Omental fat pad (tissue), 4 donors: ENCODE data around the gene TTC28. TPM values are rescaled to one million over a fixed set of nuclear protein-coding genes. Genes with fewer than 3 reads are reported as not detected.

ENCODE experiments used
- ATAC-seq: fragments of 150-250 bp; one replicate; pipeline ENCODE4 v1.9.1; 2016; ENCODE audit warnings: mild to moderate bottlenecking, moderate library complexity; ENCODE audit not compliant: low FRiP score
- DNase-seq: peaks from one replicate; pipeline ENCODE4 v3.0.0-alpha.2; 2019; ENCODE audit warnings: low spot score
- total RNA-seq, 4 donors: library from RNA; depleted of rRNA; stranded (reverse); fragments of >200 nt; gene quantifications; one replicate each; pipeline ENCODE4 v1.1.0, GENCODE V29; 2016
- TF ChIP-seq, protein P1 (sequence below), 3 donors: fragments of 450-650 bp; IDR thresholded peaks; one replicate each; pipeline ENCODE4 v1.5.1; 2016 to 2017; ENCODE audit warnings: antibody characterized with exemption in 3 of 3, mild to moderate bottlenecking in 3 of 3, moderate library complexity in 2 of 3

TTC28 gene
- total RNA-seq, 4 donors from 2014 or later = 28.6 to 103 (median 50.6) TPM

DNA sequence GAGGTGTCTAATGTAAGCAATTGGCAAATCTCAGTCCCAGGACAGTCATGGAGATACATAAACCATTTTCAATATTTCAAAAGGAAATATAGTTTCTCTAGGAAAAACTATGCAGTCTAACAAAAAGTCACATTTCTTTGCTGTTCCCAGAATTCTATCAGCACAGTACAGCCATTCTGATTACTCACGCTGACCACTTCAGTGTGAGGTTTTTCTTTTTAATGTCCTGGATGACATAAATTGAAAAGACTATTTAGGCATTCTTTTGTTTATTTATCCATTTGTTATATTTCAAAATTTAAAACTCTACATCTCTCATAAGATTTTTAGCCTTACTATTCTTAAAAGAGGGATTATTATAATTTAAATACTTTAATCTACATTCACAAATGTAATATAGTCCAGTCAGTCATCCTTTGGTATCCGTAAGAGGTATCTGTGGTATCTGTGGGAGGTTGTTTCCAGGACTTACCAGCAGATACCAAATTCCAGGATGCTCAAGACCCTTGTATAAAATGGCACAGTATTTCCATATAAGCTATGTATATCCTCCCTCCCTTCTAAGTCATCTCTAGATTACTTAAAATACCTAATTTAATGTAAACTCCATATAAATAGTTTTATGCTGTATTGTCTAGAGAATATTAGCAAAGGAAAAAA, 429.5 kb downstream of the TTC28 start:
- no peak for DNase-seq
- TF ChIP-seq, protein P1, sequence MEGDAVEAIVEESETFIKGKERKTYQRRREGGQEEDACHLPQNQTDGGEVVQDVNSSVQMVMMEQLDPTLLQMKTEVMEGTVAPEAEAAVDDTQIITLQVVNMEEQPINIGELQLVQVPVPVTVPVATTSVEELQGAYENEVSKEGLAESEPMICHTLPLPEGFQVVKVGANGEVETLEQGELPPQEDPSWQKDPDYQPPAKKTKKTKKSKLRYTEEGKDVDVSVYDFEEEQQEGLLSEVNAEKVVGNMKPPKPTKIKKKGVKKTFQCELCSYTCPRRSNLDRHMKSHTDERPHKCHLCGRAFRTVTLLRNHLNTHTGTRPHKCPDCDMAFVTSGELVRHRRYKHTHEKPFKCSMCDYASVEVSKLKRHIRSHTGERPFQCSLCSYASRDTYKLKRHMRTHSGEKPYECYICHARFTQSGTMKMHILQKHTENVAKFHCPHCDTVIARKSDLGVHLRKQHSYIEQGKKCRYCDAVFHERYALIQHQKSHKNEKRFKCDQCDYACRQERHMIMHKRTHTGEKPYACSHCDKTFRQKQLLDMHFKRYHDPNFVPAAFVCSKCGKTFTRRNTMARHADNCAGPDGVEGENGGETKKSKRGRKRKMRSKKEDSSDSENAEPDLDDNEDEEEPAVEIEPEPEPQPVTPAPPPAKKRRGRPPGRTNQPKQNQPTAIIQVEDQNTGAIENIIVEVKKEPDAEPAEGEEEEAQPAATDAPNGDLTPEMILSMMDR (IDR thresholded peaks at IDR 0.05) = no peak
- ATAC-seq = no peak

DNA sequence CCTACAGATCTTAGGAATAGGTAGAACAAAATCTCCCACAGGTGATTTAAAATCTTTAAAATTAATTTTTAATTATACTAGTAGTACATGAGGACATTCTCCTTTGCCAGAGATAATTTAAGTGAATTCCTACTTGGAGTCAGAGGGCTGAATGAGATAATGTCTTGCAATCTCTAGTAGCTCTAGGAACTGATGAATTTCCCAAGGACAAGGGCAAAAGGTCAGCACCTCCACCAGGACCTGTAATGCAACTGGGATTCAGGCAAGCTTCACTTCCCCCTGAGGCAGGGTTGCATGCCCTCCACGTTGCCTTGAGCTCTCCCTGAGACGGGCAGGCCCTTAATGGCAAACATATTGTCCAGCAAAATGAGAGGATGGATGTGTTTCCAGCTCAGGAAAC, 430.2 kb downstream of the TTC28 start:
- TF ChIP-seq, protein P1 (IDR thresholded peaks at IDR 0.05) = no peak
- no peak for ATAC-seq
- no peak for DNase-seq

DNA sequence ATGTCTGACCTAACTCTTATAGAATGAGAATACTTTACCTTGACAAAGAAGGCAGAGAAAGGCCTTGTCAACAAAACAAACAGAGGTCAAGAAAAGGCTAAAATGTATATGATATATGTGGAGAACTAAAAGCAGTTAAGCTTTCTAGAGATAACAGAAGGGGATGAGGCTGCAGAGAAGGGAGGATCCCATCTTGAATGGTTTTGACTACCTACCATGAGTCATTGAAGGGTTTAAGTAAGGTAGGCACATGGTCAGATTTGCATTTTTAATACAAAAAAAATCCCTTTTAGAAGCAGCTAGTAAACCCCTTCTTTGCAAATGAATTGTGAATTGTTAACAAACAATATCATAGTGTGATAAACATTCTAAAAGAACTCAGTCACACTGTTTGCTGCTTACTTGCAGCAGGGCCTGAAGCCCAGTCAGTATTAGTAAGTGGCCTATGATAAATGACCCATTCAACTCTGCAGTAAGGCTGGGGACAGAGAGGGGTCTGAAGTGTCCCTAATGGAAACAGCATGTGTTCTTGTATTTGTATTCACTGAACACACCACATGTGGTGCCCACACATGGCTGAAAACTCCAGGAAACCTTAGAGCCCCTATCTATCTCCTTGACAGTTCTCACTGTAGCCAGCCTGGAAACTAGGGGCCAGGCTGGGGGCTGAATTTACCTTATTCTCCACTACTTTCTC, 431.8 kb downstream of the TTC28 start:
- ATAC-seq (no peak), DNase-seq (no peak)
- TF ChIP-seq, protein P1 (IDR thresholded peaks at IDR 0.05) = no peak

DNA sequence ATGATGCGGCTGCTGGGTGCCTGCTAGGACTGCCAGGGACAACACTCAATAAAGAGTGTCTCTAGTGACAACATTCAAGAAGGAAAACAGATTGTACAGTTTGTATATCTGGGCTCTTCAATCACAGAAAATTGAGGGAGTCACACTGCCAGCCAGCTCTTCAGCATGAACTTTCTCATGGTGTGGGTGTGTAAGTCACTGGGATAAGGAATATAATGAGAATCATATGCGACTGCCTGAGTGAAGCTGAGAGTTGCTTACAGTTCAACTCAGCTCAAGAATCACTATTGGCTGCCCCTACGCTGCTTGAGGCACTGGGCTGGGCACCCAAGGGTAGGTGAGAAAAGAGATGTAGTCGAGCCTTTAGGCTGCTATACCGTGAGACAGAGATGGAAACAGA, 432.5 kb downstream of the TTC28 start:
- no peak for ATAC-seq
- no peak for DNase-seq
- TF ChIP-seq, protein P1 (IDR thresholded peaks at IDR 0.05) = no peak

DNA sequence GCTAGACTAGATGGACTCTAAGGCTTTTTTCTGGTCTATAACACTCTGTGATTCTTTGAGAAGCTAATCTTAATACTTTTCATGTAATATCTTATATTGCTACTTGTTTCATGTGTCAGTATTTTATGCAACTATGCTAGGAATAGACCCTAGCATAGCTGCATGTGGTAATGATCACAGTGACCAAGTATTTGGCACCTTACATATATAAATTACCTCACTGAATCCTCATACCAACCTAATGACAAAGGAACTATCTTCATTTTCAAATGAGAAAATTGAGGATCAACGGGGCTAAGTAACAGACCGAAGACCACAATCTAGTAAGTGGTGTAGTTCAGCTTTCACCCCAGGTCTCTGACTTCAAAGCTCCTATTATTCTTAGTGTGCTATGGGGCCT, 433.2 kb downstream of the TTC28 start:
- no peak for DNase-seq
- TF ChIP-seq, protein P1 (IDR thresholded peaks at IDR 0.05) = no peak
- no peak for ATAC-seq

DNA sequence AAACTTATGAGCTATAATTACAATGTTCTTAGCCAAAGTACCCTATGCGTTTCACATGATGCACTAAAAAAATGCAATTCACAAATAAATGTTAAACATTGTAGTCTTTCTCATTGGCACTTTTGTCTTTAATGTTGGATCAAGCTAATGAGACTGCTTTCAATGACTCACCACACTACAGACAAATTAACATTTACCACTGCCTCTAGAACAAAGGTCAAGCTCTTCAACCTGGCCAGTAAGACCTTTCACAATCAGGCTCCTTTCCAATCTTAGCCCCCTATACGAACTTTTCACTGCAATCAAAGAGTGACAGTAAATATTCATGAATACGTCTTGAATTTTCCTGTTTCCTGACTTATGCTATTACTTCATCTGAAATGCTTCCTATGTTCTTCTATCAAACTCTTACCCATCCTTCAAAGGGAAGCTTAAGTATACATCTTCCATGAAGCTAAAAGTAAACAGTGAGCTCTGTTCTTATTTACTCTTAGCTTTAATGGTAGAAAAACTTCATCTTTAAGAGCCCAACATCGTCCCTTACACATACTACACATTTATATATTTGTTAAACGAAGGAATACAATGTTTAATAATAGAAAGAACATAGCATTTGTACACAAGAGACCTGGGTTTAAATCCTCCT, 433.9 kb downstream of the TTC28 start:
- TF ChIP-seq, protein P1 (IDR thresholded peaks at IDR 0.05) = no peak
- no peak for DNase-seq
- ATAC-seq = no peak
